ENCODE data around the gene MCC. TPM values are rescaled to one million over a fixed set of nuclear protein-coding genes. Genes with fewer than 3 reads are reported as not detected.

The MCC gene
- total RNA-seq, 6 donors from 2014 or later, result 12.1 to 67.1 (median 21.3) TPM

DNA sequence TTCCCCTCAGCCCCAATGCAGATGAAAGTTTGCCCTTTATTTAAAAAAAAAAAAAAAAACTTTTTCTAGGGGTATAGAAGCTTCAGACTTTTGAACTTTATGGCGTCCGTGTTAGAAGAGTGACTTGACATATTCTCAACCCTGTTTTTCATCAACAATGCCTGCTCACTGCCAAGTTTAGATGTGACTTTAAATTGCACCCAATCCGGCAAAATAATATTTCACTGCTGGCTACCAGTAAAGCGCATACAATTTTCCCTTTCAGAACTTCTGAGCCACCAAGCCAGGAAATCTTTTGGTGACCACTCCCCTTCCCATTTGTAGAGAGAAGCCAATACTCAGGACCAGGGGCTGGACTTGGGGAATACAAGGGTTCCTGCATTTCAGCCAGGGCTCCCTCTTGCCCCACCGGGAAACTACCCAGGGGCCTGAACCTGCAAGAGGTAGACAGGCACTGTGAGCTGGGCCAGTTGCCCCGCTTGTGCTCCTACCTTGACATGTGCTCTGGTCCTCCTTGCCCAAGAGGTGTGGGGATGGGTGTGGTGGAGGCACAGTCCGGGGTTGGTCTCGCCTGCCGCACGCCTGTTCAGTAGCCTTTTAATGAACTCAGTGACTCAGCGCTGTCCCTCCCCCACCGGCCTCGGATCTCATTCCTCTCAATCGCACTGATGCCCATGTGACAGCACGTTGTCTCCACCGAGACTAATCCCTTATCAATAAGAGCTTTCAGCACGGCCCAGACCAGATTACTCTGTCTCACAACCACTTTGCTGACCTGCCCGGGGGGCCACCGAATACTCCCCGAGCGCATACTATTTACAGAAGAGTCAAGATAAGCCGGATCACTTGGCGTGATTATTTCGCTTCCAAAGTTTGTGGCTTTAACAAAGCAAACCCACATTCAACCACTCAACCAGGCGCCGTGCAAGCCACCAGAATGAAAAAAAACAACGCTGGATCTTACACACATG lies 285.2 kb downstream of the MCC start:
- DNase-seq (peak in 1 of 2 donors; percentile 37), ATAC-seq (ENCODE audit: low FRiP score in 2 of 2) (peak; percentile 59 to 76)
- Histone ChIP-seq H3K4me1 (peaks cover 14 to 27% (median 19%) of the 10 kb centered on the region in 4 donors), H3K9me3 (no peaks in the 10 kb centered on the region), H3K36me3 (no peaks in the 10 kb centered on the region), H3K27ac (no peak overlapping the region), H3K27me3 (no peaks in the 10 kb centered on the region), H3K4me3 (no peak overlapping the region)
- TF ChIP-seq POLR2A (IDR thresholded peaks at IDR 0.05) (no peak), POLR2AphosphoS5 (IDR thresholded peaks at IDR 0.05) (no peak), EP300 (IDR thresholded peaks at IDR 0.05) (no peak)
- TF ChIP-seq, protein P1, sequence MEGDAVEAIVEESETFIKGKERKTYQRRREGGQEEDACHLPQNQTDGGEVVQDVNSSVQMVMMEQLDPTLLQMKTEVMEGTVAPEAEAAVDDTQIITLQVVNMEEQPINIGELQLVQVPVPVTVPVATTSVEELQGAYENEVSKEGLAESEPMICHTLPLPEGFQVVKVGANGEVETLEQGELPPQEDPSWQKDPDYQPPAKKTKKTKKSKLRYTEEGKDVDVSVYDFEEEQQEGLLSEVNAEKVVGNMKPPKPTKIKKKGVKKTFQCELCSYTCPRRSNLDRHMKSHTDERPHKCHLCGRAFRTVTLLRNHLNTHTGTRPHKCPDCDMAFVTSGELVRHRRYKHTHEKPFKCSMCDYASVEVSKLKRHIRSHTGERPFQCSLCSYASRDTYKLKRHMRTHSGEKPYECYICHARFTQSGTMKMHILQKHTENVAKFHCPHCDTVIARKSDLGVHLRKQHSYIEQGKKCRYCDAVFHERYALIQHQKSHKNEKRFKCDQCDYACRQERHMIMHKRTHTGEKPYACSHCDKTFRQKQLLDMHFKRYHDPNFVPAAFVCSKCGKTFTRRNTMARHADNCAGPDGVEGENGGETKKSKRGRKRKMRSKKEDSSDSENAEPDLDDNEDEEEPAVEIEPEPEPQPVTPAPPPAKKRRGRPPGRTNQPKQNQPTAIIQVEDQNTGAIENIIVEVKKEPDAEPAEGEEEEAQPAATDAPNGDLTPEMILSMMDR (IDR thresholded peaks at IDR 0.05), result no peak
- 67 to 73% methylated on average over 26 to 27 of the region's 27 CpGs for WGBS, 2 donors

DNA sequence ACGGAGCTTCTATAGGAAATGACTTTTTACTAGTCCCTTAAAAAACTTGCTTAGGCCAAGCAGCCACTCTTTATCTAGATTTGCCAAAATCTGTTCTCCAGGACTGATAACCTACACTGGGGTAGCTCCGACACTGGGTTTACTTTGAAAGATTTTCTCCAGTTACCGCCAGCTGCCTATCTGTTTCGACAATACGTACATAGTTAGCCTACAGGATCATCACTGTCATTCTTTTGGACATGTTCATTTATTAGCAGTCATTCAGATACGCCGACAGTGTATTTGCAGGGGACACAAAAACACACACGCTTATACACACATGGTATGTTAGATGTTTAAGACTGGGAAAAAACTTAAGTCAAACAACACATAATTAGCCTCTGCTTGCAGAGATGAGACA lies 286.0 kb downstream of the MCC start:
- H3K27me3 ChIP-seq, result no peaks in the 10 kb centered on the region
- H3K27ac ChIP-seq, result no peak overlapping the region
- H3K9me3 ChIP-seq, result no peaks in the 10 kb centered on the region
- no peaks in the 10 kb centered on the region for H3K36me3 ChIP-seq
- H3K4me3 ChIP-seq, result no peak overlapping the region
- DNase-seq, result no peak
- ATAC-seq (ENCODE audit: low FRiP score in 2 of 2), result no peak
- no peak for TF ChIP-seq POLR2AphosphoS5 (IDR thresholded peaks at IDR 0.05)
- no peak for TF ChIP-seq POLR2A (IDR thresholded peaks at IDR 0.05)
- TF ChIP-seq EP300 (IDR thresholded peaks at IDR 0.05), result no peak
- TF ChIP-seq, protein P1 (IDR thresholded peaks at IDR 0.05), result no peak
- WGBS, 2 donors, result 92 to 93% methylated on average over 8 of the region's 8 CpGs
- H3K4me1 ChIP-seq, result peaks cover 14 to 27% (median 19%) of the 10 kb centered on the region in 4 donors

DNA sequence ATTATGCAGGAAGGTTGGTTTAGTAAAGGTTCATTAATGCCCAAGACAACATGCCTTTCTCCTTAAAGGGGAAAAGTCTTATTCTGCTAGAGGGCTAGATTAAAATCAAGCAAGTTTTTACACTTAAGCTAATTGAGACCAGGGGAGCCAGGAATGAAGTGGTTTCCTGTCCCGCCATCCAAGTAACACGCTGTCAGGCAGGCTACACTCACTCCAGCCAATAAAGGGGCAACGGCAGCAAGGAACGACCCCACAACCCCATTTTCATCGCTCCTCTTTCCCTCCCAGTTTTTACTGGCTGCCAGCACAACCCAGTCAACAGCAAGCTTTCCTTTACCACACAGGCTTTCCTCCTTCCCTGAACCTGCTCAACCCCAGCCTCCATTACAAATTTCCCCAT lies 286.5 kb downstream of the MCC start:
- DNase-seq, result no peak
- H3K36me3 ChIP-seq, result no peaks in the 10 kb centered on the region

DNA sequence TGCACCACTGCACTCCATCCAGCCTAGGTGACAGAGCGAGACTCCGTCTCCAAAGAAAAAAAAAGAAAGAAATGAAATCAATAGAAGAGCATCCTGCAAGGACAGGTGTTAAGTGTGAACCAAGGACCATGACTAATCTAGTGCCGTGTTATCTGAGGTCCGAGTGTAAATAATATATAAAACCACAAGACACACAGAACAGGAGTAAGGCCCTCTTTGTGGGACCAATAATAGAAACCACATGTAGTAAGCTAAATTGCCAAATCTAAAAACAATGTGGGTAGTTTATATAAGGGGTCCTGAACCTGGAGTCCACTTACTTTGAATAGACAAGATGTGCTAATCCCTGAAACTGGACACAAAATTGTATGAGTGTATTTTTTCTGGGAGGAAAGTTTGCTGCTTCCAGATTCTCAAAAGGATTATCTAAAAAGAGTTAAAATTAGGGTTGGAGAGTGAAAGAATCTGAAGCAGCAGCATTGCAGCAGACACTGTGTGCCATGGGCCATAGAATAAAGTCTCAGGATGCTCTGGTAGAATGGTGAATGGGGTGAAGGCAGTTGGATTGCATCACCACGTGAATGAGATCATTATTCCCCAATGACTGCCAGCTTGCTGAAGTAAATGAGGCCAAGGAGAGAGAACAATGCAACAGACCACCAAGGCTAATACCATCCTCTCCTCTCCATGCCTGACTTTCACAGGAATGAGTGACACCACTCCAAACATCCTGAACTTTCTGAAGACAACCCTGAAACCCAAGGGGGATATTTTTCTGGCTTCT lies 288.9 kb downstream of the MCC start:
- DNase-seq (no peak), ATAC-seq (ENCODE audit: low FRiP score in 2 of 2) (no peak)
- Histone ChIP-seq H3K9me3 (no peaks in the 10 kb centered on the region), H3K27me3 (no peaks in the 10 kb centered on the region), H3K27ac (no peak overlapping the region), H3K36me3 (no peaks in the 10 kb centered on the region), H3K4me3 (no peak overlapping the region), H3K4me1 (peaks cover 0 to 12% (median 7%) of the 10 kb centered on the region in 4 donors)
- 75 to 90% methylated on average over 5 of the region's 5 CpGs for WGBS, 2 donors
- TF ChIP-seq POLR2A (IDR thresholded peaks at IDR 0.05) (no peak), EP300 (IDR thresholded peaks at IDR 0.05) (no peak), POLR2AphosphoS5 (IDR thresholded peaks at IDR 0.05) (no peak)
- TF ChIP-seq, protein P1 (IDR thresholded peaks at IDR 0.05), result no peak

More for the DNA sequence above, 286.5 kb downstream of the MCC start:
- Histone ChIP-seq H3K4me3 (no peak overlapping the region), H3K4me1 (peaks cover 14 to 27% (median 19%) of the 10 kb centered on the region in 4 donors), H3K27ac (no peak overlapping the region), H3K9me3 (no peaks in the 10 kb centered on the region), H3K27me3 (no peaks in the 10 kb centered on the region)
- TF ChIP-seq POLR2AphosphoS5 (IDR thresholded peaks at IDR 0.05), result no peak
- TF ChIP-seq, protein P1 (IDR thresholded peaks at IDR 0.05), result no peak
- TF ChIP-seq EP300 (IDR thresholded peaks at IDR 0.05), result no peak
- no peak for TF ChIP-seq POLR2A (IDR thresholded peaks at IDR 0.05)
- ATAC-seq (ENCODE audit: low FRiP score in 2 of 2), result no peak
- WGBS, 2 donors, result 70 to 78% methylated on average over 5 of the region's 5 CpGs

Measured in upper lobe of left lung (tissue), 6 donors.